NOMO-1 treated with DMSO at 0.1 percent for 48 hours (cell line): ENCODE data around the gene SLIT3.

ENCODE experiments used
- DNase-seq: peaks from one replicate; lab custom pipeline; 2025; ENCODE audit not compliant: unreplicated experiment; lab: John Stamatoyannopoulos, UW

The SLIT3 gene

GRCh38 chr5:169272111-169272510, 28.8 kb downstream of the SLIT3 start:
- no peak for DNase-seq

- DNase-seq, result no peak
Measured at GRCh38 chr5:169270827-169271226, 30.1 kb downstream of the SLIT3 start.

GRCh38 chr5:169268019-169268418, 32.9 kb downstream of the SLIT3 start:
- DNase-seq, result no peak

- no peak for DNase-seq
Measured at GRCh38 chr5:169265888-169266287, 35.1 kb downstream of the SLIT3 start.

- DNase-seq, result no peak
Measured at GRCh38 chr5:169263591-169263990, 37.3 kb downstream of the SLIT3 start.

- no peak for DNase-seq
Measured at GRCh38 chr5:169260896-169261569, 39.9 kb downstream of the SLIT3 start.

- DNase-seq, result no peak
Measured at GRCh38 chr5:169258372-169259000, 42.5 kb downstream of the SLIT3 start.

- DNase-seq, result no peak
Measured at GRCh38 chr5:169256191-169256590, 44.7 kb downstream of the SLIT3 start.

GRCh38 chr5:169253071-169253470, 47.9 kb downstream of the SLIT3 start:
- no peak for DNase-seq

- DNase-seq, result no peak
Measured at GRCh38 chr5:169251333-169252084, 49.4 kb downstream of the SLIT3 start.

- DNase-seq, result no peak
Measured at GRCh38 chr5:169250887-169251286, 50.1 kb downstream of the SLIT3 start.

GRCh38 chr5:169248996-169249395, 51.9 kb downstream of the SLIT3 start:
- no peak for DNase-seq

- no peak for DNase-seq
Measured at GRCh38 chr5:169248550-169248949, 52.4 kb downstream of the SLIT3 start.

- DNase-seq, result no peak
Measured at GRCh38 chr5:169244812-169245211, 56.1 kb downstream of the SLIT3 start.

- no peak for DNase-seq
Measured at GRCh38 chr5:169243651-169244422, 57.1 kb downstream of the SLIT3 start.

- DNase-seq, result no peak
Measured at GRCh38 chr5:169242849-169243186, 58.1 kb downstream of the SLIT3 start.

- DNase-seq, result no peak
Measured at GRCh38 chr5:169242175-169242848, 58.6 kb downstream of the SLIT3 start.

GRCh38 chr5:169229342-169229892, 71.5 kb downstream of the SLIT3 start:
- no peak for DNase-seq

- no peak for DNase-seq
Measured at GRCh38 chr5:169226895-169227294, 74.0 kb downstream of the SLIT3 start.

GRCh38 chr5:169225830-169226356, 75.0 kb downstream of the SLIT3 start:
- DNase-seq, result no peak
